ENCODE results near the gene ANXA1.

DNA sequence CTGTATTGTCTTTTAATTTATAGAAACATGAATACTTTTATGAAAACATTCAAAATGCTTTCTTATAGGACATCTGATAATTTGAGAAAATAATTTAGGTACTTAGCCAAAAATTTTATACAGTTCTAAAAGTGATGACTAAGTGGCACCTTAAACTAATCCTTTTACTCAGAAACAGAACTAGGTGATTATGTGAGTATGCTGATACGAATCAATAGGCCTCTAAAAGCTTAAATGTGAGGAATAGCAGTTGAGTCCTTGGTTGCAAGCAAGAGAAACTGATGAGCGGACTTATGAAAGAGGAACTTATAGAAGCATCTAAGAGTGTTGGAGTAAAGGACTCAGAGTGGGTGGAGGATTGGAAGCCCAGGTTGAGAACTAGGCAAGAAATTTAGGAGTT, 26.4 kb downstream of the ANXA1 start:
- TF ChIP-seq POLR2A (IDR thresholded peaks at IDR 0.05; ENCODE audit: low read length) (no peak), GATA1 (IDR thresholded peaks at IDR 0.05; ENCODE audit: low read depth, low read length) (no peak)
